HG02763 (cell line): ENCODE results near the gene NUP62.
"Not testable (repeated sequence)": the region's sequence is repeated elsewhere in the genome, so short reads cannot be mapped to it uniquely, and the experiment has no call there.

ENCODE experiments used
- ATAC-seq: cut with Tn5 transposase; IDR thresholded peaks from one replicate; pipeline ENCODE4 v1.9.1; 2021; ENCODE audit warnings: mild to moderate bottlenecking, moderate library complexity; ENCODE audit not compliant: unreplicated experiment

NUP62 gene

DNA sequence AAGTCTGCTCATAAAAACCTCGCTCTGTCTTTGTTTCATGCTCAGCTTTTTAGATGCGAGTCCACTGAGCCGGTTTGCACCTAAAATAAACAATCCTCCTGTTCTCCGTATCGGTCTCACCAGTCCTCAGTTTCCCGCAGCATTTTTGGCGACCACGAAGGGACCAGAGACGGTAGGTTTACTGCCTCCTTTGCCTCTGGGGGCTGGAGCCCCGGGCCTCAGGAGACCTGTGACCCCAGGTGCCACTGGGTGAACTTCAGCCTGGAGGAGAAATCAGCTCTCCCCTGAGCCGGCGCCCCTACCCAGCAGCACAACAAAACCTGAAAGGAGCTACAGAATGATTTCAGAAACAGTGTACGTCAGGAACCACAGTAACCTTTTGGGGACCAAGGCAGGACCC lies 23.6 kb upstream of the NUP62 start:
- ATAC-seq = no peak

GRCh38 chr19:49952479-49952836 lies 23.2 kb upstream of the NUP62 start:
- ATAC-seq = no peak

DNA sequence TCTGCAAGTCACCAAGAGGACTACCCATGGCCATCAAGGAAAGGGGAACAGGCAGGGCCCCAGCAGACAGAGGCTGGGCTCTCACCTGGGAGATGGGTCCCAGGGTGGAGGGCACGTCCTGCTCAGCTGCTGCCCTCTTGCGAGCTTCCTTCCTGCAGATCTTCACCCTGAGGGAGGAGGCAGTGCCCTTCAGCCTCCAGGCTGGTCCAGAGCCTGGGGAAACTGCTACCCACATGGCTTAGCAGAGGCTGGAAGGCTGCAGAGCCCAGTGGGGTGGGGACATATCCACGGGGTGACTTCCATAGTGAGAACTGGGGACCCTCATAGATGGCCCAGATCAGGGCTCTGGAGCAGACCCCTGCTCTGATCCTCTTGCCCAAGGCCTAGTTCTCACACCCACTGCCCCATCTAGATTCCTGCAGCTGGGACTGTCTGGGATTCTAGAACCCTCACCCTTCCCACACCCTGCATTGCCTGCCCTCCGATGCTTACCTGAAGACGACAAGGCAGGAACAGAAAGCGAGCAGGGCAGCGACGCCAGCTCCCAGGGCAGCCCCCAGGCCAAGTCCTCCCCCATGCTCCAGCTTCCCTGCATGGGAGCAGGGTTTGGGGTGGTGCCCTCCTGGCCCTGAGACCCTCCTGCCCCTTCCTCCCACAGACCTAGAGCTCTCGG lies 22.6 kb upstream of the NUP62 start:
- ATAC-seq = no peak

DNA sequence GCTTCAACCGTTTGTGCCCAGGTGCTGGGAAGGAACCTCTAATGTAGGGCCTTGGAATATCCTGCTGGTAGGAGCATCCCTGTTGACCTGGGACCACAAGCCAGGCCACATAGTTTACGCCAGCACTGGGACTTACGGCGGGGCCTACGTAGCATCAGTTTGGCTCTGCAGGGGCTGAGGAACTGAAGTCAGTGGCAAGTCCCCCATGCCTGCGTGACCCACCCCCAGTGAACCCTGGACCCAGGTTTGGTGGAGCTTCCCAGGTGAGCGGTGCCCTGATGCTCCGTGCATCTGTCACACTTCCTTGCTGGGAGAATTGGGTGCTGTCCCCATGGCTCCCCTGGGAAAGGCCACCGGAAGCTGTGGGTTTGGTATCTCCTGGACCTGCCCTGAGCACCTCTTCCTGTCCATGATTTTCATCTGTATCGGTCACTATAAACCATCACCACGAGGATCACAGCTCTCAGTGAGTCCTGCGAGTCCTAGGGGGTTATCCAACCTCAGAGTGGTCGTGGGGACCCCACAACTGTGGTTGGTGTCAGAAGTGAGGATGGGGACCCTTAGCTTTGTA lies 21.7 kb upstream of the NUP62 start:
- ATAC-seq = no peak

DNA sequence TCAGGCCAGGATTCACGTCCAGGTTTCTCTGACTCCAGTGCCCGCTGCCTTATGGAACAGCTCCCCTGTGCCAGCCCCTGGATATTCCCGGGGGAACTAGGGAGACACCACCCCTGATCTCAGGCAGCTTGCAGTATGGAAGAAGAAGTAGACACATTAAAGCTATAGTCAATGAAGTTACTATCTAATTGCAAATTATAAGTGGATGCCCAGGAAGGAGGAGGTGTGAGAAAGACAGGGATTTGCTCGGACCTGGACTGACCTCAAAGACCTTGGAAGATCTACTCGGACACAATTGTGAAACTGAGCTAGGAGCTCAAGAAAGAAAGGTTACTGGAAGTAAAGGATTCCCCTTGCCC lies 21.3 kb upstream of the NUP62 start:
- no peak for ATAC-seq

DNA sequence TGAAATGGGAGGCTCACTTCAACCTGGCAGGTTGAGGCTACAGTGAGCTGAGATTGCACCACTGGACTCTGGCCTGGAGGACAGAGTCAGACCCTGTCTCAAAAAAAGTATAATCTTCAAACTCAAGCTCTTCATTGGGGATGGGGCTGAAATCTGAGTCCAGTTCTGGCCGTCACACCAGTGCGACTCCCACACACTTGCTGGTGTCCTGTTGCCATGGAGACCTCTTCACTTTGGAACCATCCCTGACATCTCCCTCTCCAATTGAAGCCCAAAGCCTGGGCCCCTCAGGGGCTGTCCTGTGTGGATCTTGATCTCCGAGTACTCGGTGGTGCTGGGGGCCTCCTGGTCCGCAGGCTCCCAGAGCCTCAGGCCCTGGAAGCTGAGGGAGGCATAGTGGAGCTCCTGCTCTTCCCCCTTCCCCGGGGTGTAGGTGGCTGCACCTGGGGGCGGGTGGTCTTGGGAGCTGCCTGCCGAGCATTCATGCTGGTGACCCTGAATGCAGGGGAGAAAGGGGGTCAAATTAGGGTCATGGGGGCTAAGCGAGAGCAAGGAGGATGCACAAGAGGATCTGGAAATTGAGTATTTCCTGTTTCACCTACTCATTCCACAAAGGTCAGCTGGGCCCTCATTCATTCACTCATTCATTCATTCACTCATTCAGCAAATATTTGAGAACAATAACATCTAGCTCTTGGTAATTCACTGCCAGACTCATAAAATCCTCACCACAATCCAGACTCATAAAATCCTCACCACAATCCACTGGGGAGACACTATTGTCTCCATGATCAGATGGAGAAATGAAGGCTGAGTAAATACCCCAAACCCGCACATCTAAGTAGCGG lies 20.7 kb upstream of the NUP62 start:
- ATAC-seq = no peak

GRCh38 chr19:49946415-49946814 lies 17.1 kb upstream of the NUP62 start:
- no peak for ATAC-seq

- not testable (repeated sequence) for ATAC-seq
Observed at GRCh38 chr19:49944567-49944966, 15.3 kb upstream of the NUP62 start.

DNA sequence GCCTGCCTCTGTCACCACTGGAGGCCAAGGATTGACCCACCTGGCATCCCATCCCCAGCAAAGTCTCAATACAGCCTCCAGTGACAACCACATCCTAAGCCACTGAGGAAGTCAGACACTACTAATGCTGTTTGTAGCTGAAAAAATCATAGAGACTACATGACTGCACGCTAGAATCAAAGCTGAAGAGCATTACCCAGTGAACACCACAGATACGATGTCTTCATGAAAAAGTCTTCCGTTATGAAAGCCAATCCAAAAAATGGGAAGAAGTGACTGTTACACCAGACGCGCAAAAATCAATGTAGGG lies 11.1 kb upstream of the NUP62 start:
- ATAC-seq = no peak

DNA sequence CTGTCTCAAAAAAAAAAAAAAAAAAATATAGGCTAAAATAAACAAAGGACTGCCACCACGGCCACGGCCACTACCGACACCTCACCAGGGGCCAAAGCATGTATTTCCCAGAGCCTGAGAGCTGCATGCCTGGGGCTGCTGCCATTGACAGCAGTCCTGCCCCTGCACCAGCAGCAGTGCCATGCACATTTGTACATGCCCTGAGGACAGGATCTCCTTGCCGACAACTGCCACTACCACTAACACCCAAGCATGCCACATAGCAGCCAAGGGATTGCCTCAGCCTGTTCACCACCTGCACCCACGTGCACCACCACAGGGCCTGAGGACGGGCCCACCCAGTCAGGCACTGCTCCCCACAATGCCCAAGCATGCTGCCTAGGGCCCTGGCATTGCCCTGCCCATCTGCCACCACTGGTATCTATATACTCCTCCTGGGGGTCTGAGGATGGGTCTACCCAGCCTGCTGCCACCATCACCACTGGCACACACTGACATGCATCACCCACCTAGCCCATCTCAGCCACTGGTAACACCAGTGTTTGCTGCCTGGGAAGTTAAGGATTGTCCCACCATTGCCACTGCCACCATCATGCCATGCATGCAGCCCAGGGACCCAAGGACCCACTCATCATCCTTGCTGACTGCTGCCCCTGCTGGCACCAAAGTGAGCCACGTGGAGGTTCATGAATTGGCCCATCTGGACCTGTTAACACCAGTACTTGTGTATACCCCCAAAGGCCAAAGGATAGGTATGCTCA lies 10.6 kb upstream of the NUP62 start:
- ATAC-seq = no peak

GRCh38 chr19:49938662-49939061 lies 9.4 kb upstream of the NUP62 start:
- ATAC-seq = no peak

- no peak for ATAC-seq
Observed at GRCh38 chr19:49937750-49938381, 8.6 kb upstream of the NUP62 start.

- no peak for ATAC-seq
Observed at GRCh38 chr19:49936549-49936948, 7.2 kb upstream of the NUP62 start.

GRCh38 chr19:49933643-49934042 lies 4.3 kb upstream of the NUP62 start:
- ATAC-seq = no peak

GRCh38 chr19:49932731-49933131 lies 3.4 kb upstream of the NUP62 start:
- ATAC-seq = no peak

DNA sequence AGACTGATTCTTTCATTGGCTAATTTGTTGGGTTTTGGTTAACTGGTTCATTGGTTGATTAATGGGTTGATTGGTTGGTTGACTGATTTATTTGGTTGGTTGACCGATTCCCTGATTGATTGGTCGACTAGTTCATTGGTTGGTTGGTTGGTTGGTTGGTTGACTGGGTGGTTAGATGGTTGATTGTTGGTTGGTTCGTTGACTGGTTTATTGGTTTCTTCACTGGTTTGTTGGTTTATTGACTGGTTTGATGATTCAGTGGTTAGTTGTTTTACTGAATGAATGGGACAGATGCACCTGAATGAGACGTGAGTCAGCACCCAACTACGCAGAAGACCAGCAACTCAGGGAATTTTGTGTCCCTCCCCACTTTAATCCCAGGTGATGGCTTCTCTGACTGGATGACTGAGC lies 2.7 kb upstream of the NUP62 start:
- ATAC-seq = no peak

GRCh38 chr19:49931293-49932040 lies 2.2 kb upstream of the NUP62 start:
- no peak for ATAC-seq

DNA sequence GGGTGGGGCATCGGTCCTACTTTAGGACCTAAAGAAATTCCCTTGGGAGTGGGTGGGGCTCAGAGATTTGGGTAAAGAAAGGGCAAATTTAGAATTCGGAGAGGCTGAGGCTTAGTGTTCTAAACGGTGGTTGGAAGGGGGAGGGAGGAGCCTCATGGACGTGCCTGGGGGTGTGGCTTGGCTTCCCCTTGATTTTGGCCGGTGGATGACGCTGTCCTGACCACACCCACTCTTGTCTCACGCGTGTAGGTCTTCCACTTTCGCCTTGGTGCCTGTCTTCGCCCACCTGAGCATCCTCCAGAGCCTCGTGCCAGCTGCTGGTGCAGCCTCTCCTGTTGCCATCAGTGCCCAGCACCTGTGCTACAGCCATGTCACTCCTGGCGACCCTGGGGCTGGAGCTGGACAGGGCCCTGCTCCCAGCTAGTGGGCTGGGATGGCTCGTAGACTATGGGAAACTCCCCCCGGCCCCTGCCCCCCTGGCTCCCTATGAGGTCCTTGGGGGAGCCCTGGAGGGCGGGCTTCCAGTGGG lies 1.2 kb upstream of the NUP62 start:
- no peak for ATAC-seq

- ATAC-seq = peak; percentile 56
Observed at GRCh38 chr19:49929611-49930482, 543 bp upstream of the NUP62 start.
